SIG-M5 treated with dmso at 0.1 percent for 504 hours (cell line): ENCODE data around the gene LYST.

Experiments used
- DNase-seq: peaks from one replicate; lab custom pipeline; 2025; ENCODE audit not compliant: unreplicated experiment; lab: John Stamatoyannopoulos, UW

The LYST gene

GRCh38 chr1:235775246-235775860 lies 91.4 kb downstream of the LYST start:
- no peak for DNase-seq

- DNase-seq: peak; percentile 33
These were observed 98.9 kb downstream of the LYST start for GRCh38 chr1:235767795-235768194.

- no peak for DNase-seq
These were observed 99.9 kb downstream of the LYST start for GRCh38 chr1:235766794-235767285.

- no peak for DNase-seq
These were observed 102.7 kb downstream of the LYST start for GRCh38 chr1:235763962-235764361.

- DNase-seq: no peak
These were observed 107.4 kb downstream of the LYST start for GRCh38 chr1:235759336-235759735.

GRCh38 chr1:235758931-235759330 lies 107.8 kb downstream of the LYST start:
- no peak for DNase-seq

- no peak for DNase-seq
These were observed 109.1 kb downstream of the LYST start for GRCh38 chr1:235757587-235758096.

- DNase-seq: peak; percentile 55
These were observed 112.5 kb downstream of the LYST start for GRCh38 chr1:235754186-235754585.

GRCh38 chr1:235749755-235750300 lies 116.9 kb downstream of the LYST start:
- DNase-seq: no peak

- DNase-seq: no peak
These were observed 118.0 kb downstream of the LYST start for GRCh38 chr1:235748747-235749146.

- DNase-seq: peak; percentile 62
These were observed 120.5 kb downstream of the LYST start for GRCh38 chr1:235746245-235746644.

GRCh38 chr1:235745503-235746136 lies 121.1 kb downstream of the LYST start:
- DNase-seq: no peak

GRCh38 chr1:235742914-235743599 lies 123.6 kb downstream of the LYST start:
- DNase-seq: no peak

- DNase-seq: no peak
These were observed 125.4 kb downstream of the LYST start for GRCh38 chr1:235741294-235741693.

- DNase-seq: no peak
These were observed 127.1 kb downstream of the LYST start for GRCh38 chr1:235739631-235740030.

- no peak for DNase-seq
These were observed 127.6 kb downstream of the LYST start for GRCh38 chr1:235739124-235739523.

- no peak for DNase-seq
These were observed 129.0 kb downstream of the LYST start for GRCh38 chr1:235737751-235738150.

GRCh38 chr1:235736263-235736662 lies 130.4 kb downstream of the LYST start:
- no peak for DNase-seq

GRCh38 chr1:235735621-235736020 lies 131.1 kb downstream of the LYST start:
- DNase-seq: no peak

GRCh38 chr1:235734335-235734734 lies 132.4 kb downstream of the LYST start:
- DNase-seq: no peak

GRCh38 chr1:235730007-235730406 lies 136.7 kb downstream of the LYST start:
- DNase-seq: no peak

- no peak for DNase-seq
These were observed 140.1 kb downstream of the LYST start for GRCh38 chr1:235726557-235726956.
